OCI-LY7 (cell line): Measurements from ENCODE around the gene DIAPH2. TPM values are rescaled to one million over a fixed set of nuclear protein-coding genes. Genes with fewer than 3 reads are reported as not detected.

Source experiments
- BruUV-seq: library from RNA; stranded (reverse); fragments of 400-500 nt; replicated peaks from 2 replicates; lab custom pipeline; 2021; lab: Mats Ljungman, UMichigan
- CTCF ChIA-PET: fragments of 300-600 bp; sonication (Branson Sonifier 250); formaldehyde crosslinking; loops from one replicate; lab custom pipeline; 2022; ENCODE audit warnings: antibody characterized with exemption; ENCODE audit not compliant: unreplicated experiment; lab: Charles Lee
- POLR2A ChIA-PET: fragments of 300-600 bp; sonication (Branson Sonifier 250); formaldehyde crosslinking; loops from one replicate; lab custom pipeline; 2022; ENCODE audit warnings: antibody characterized with exemption; lab: Charles Lee
- DNase-seq: peaks from one replicate; pipeline ENCODE4 v3.0.0-alpha.2; 2015; ENCODE audit warnings: low spot score
- H2AFZ ChIP-seq: fragments of 200-600 bp; sonication (generic), shearing (Covaris generic); 2 replicates; pipeline ENCODE4 v1.6.1; 2014; ENCODE audit warnings: mild to moderate bottlenecking, antibody characterized with exemption, low read length, moderate library complexity
- H3K27ac ChIP-seq: fragments of 200-600 bp; sonication (generic); 2 replicates; pipeline ENCODE4 v1.5.1; 2014; ENCODE audit warnings: mixed run types, low read depth, mild to moderate bottlenecking, moderate library complexity, low read length, inconsistent platforms; ENCODE audit not compliant: poor library complexity, severe bottlenecking
- H3K36me3 ChIP-seq: fragments of 200-600 bp; sonication (generic); 2 replicates; pipeline ENCODE4 v1.6.1; 2014; ENCODE audit warnings: mild to moderate bottlenecking, antibody characterized with exemption, low read length, moderate library complexity, mixed read lengths; ENCODE audit not compliant: insufficient read depth
- H3K4me1 ChIP-seq: fragments of 200-600 bp; sonication (generic); 2 replicates; pipeline ENCODE4 v1.5.1; 2014; ENCODE audit warnings: mild to moderate bottlenecking, low read length; ENCODE audit not compliant: insufficient read depth, poor library complexity, severe bottlenecking
- H3K4me2 ChIP-seq: fragments of 200-600 bp; sonication (generic); 2 replicates; pipeline ENCODE4 v1.6.1; 2014; ENCODE audit warnings: mild to moderate bottlenecking, low read length
- H3K4me3 ChIP-seq: fragments of 200-600 bp; sonication (generic); 2 replicates; pipeline ENCODE4 v1.5.1; 2014; ENCODE audit warnings: mild to moderate bottlenecking, low read depth, low read length; ENCODE audit not compliant: poor library complexity, severe bottlenecking
- H3K79me2 ChIP-seq: fragments of 200-600 bp; sonication (generic); 2 replicates; pipeline ENCODE4 v1.6.1; 2016; ENCODE audit warnings: low read depth, mild to moderate bottlenecking, low read length, moderate library complexity, mixed read lengths; ENCODE audit not compliant: insufficient read depth
- H3K9me2 ChIP-seq: fragments of 200-600 bp; sonication (generic); 2 replicates; pipeline ENCODE4 v1.6.1; 2016; ENCODE audit warnings: mild to moderate bottlenecking, low read length, mixed read lengths; ENCODE audit not compliant: insufficient read depth
- H3K9me3 ChIP-seq: fragments of 200-600 bp; sonication (generic); 2 replicates; pipeline ENCODE4 v1.6.1; 2014; ENCODE audit warnings: mild to moderate bottlenecking, mixed run types, low read length, mixed read lengths
- H4K20me1 ChIP-seq: fragments of 200-600 bp; sonication (generic); 2 replicates; pipeline ENCODE4 v1.6.1; 2014; ENCODE audit warnings: mild to moderate bottlenecking, antibody characterized with exemption, low read length, moderate library complexity, mixed read lengths; ENCODE audit not compliant: insufficient read depth
- CTCF ChIP-seq: fragments of 200-600 bp; sonication (generic); conservative IDR thresholded peaks from 2 replicates; pipeline ENCODE4 v1.5.1; 2014; ENCODE audit warnings: mild to moderate bottlenecking, antibody characterized with exemption, low read length, moderate library complexity, mixed read lengths
- EZH2phosphoT487 ChIP-seq: fragments of 200-600 bp; sonication (generic); IDR thresholded peaks from 2 replicates; pipeline ENCODE4 v1.6.1; 2018; ENCODE audit warnings: low read depth, borderline replicate concordance, mild to moderate bottlenecking, mixed run types, antibody characterized with exemption, low read length, moderate library complexity, mixed read lengths
- intact Hi-C: fragments of 100-400 bp; cut with micrococcal nuclease; formaldehyde crosslinking; loops from one replicate; pipeline ENCODE4 v1.10.0; 2022; ENCODE audit not compliant: unreplicated experiment
- total RNA-seq, 2 experiments: library from RNA; depleted of rRNA in 1 of 2; stranded (reverse); fragments of >200 nt in 1 of 2; shearing (Covaris generic) in 1 of 2; gene quantifications; 2 replicates each; pipeline ENCODE4 v1.2.3, GENCODE V29; 2014 to 2022

The DIAPH2 gene
- total RNA-seq, 2 experiments from 2014 or later = 21.3 to 21.5 TPM

- H3K9me2 ChIP-seq = no peaks in the 10 kb centered on the region
- no peak overlapping the region for H3K27ac ChIP-seq
- no TSS peak for BruUV-seq
- ChIA-PET POLR2A (no interaction called here), CTCF (no interaction called here)
- no peak overlapping the region for H3K4me2 ChIP-seq
- H3K4me1 ChIP-seq = no peaks in the 10 kb centered on the region
- H3K36me3 ChIP-seq = no peaks in the 10 kb centered on the region; the same call in 1 of the 2 replicates
- DNase-seq = no peak
- H3K9me3 ChIP-seq = no peaks in the 10 kb centered on the region
- no peak overlapping the region for H2AFZ ChIP-seq
- no peaks in the 10 kb centered on the region for H4K20me1 ChIP-seq
- H3K79me2 ChIP-seq = no peaks in the 10 kb centered on the region
- no peak overlapping the region for H3K4me3 ChIP-seq
- TF ChIP-seq CTCF = no peak
- TF ChIP-seq EZH2phosphoT487 = no peak
- intact Hi-C loops = no loop called here
These were observed 58.9 kb downstream of the DIAPH2 start for GRCh38 chrX:96743367-96744073.

GRCh38 chrX:96752781-96753180 lies 68.1 kb downstream of the DIAPH2 start:
- Histone ChIP-seq H2AFZ (no peak overlapping the region), H3K36me3 (no peaks in the 10 kb centered on the region; the same call in 1 of the 2 replicates), H3K9me2 (no peaks in the 10 kb centered on the region), H4K20me1 (no peaks in the 10 kb centered on the region), H3K9me3 (no peaks in the 10 kb centered on the region), H3K4me3 (no peak overlapping the region), H3K79me2 (no peaks in the 10 kb centered on the region), H3K4me1 (no peaks in the 10 kb centered on the region), H3K27ac (no peak overlapping the region), H3K4me2 (no peak overlapping the region)
- TF ChIP-seq CTCF (no peak), EZH2phosphoT487 (no peak)
- BruUV-seq = no TSS peak
- intact Hi-C loops = no loop called here
- no peak for DNase-seq
- CTCF ChIA-PET = no interaction called here
- POLR2A ChIA-PET = no interaction called here

GRCh38 chrX:96753230-96753629 lies 68.6 kb downstream of the DIAPH2 start:
- ChIA-PET CTCF (no interaction called here), POLR2A (no interaction called here)
- Histone ChIP-seq H3K27ac (no peak overlapping the region), H3K4me3 (no peak overlapping the region), H3K4me2 (no peak overlapping the region), H3K79me2 (no peaks in the 10 kb centered on the region), H3K9me2 (no peaks in the 10 kb centered on the region), H3K9me3 (no peaks in the 10 kb centered on the region), H2AFZ (no peak overlapping the region), H3K36me3 (no peaks in the 10 kb centered on the region; the same call in 1 of the 2 replicates), H4K20me1 (no peaks in the 10 kb centered on the region), H3K4me1 (no peaks in the 10 kb centered on the region)
- TF ChIP-seq EZH2phosphoT487 (no peak), CTCF (no peak)
- no peak for DNase-seq
- intact Hi-C loops = no loop called here
- no TSS peak for BruUV-seq
